Bronchial epithelial cell (primary cell): ENCODE measurements around the gene BTG2. TPM values are rescaled to one million over a fixed set of nuclear protein-coding genes. Genes with fewer than 3 reads are reported as not detected.

Experiments used
- DNase-seq: peaks from one replicate; pipeline ENCODE4 v3.0.0-alpha.2; 2010; ENCODE audit warnings: low read depth
- FAIRE-seq: peaks from 2 replicates; lab custom pipeline; 2011; peaks lifted over from hg19 to GRCh38; lab: Jason Lieb, UNC
- H3K27me3 ChIP-seq: 2 replicates; pipeline ENCODE4 v1.5.1; 2011; ENCODE audit warnings: low read length; ENCODE audit not compliant: control insufficient read depth, insufficient read depth
- H3K36me3 ChIP-seq: 2 replicates; pipeline ENCODE4 v1.5.1; 2011; ENCODE audit warnings: low read length; ENCODE audit not compliant: control insufficient read depth, insufficient read depth
- H3K4me3 ChIP-seq: 2 replicates; pipeline ENCODE4 v1.5.1; 2011; ENCODE audit warnings: mild to moderate bottlenecking, low read depth, low read length, control low read depth
- total RNA-seq: library from RNA; depleted of rRNA; stranded (reverse); fragments of >200 nt; gene quantifications from 2 replicates; pipeline ENCODE4 v1.2.1, GENCODE V29; 2014
- TF ChIP-seq, protein P1 (sequence below): IDR thresholded peaks from 2 replicates; pipeline ENCODE4 v1.5.1; 2011; ENCODE audit warnings: mild to moderate bottlenecking, moderate library complexity, low read length, control low read depth, inconsistent platforms; ENCODE audit not compliant: insufficient read depth, severe bottlenecking

The BTG2 gene
- total RNA-seq, 1 donor from 2014 or later, result 12.9 TPM

DNA sequence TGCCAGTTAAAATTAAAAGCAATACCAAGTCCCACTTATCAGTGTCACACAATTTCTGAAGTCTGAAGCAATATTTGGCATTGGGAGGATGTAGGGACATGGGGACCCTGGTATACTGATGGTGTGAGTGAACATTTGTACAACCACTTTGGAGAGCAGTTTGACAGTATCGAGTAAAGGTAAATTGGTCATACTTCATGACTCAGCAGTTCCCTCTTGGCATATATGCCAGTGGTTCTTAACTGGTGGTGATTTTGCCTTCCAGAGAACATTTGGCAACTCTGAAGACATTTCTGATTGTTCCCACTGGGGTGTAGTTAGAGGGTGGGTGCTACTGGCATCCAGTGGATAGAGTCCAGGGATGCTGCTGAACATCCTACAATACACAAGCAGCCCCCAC, 25.9 kb downstream of the BTG2 start:
- FAIRE-seq (no peak), DNase-seq (peak; percentile 67)
- TF ChIP-seq, protein P1, sequence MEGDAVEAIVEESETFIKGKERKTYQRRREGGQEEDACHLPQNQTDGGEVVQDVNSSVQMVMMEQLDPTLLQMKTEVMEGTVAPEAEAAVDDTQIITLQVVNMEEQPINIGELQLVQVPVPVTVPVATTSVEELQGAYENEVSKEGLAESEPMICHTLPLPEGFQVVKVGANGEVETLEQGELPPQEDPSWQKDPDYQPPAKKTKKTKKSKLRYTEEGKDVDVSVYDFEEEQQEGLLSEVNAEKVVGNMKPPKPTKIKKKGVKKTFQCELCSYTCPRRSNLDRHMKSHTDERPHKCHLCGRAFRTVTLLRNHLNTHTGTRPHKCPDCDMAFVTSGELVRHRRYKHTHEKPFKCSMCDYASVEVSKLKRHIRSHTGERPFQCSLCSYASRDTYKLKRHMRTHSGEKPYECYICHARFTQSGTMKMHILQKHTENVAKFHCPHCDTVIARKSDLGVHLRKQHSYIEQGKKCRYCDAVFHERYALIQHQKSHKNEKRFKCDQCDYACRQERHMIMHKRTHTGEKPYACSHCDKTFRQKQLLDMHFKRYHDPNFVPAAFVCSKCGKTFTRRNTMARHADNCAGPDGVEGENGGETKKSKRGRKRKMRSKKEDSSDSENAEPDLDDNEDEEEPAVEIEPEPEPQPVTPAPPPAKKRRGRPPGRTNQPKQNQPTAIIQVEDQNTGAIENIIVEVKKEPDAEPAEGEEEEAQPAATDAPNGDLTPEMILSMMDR, result no peak
- H3K36me3 ChIP-seq, result no peaks in the 10 kb centered on the region
- no peak overlapping the region for H3K4me3 ChIP-seq
- no peaks in the 10 kb centered on the region for H3K27me3 ChIP-seq

DNA sequence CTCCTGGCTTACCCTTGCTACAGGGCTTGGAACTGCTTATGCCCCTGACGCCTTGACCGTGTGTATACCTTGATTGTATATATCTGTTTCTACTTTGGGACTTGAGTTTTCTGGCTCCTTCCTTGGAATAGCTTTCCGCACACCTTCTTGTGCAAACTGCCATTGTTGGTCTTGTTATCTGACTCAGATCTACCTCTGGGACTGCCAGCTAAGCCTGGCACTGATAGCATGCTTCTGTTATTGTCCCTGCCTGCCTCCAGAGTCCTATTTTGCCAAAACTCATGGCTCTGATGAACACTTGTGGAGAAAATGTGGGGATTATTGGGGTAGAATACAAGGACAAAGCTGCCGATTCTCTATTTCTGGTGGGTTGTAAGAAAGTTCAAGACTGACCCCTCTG, 30.2 kb downstream of the BTG2 start:
- H3K27me3 ChIP-seq, result no peaks in the 10 kb centered on the region
- FAIRE-seq, result no peak
- DNase-seq, result peak; percentile 30
- TF ChIP-seq, protein P1, result no peak
- no peaks in the 10 kb centered on the region for H3K36me3 ChIP-seq
- no peak overlapping the region for H3K4me3 ChIP-seq

DNA sequence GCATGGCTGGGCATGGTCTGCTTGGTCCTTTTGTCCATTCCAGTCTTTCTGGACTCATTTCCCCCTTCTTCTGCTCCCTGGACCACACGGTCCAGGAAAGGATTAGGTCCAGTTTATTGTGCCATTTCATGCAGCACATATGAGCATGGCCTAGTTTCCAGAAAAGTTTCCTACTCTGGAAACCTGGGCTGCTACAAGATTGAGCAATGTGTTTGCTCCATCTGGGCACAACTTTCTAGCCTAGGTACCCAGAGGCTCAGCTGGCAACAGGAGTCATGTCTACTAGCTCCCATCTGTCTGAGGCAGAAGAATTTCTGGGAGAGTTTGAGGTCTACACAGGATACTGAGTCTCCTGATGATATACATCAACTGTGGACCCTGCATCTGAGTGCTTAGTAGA, 30.8 kb downstream of the BTG2 start:
- Histone ChIP-seq H3K27me3 (no peaks in the 10 kb centered on the region), H3K4me3 (no peak overlapping the region), H3K36me3 (no peaks in the 10 kb centered on the region)
- TF ChIP-seq, protein P1, result no peak
- no peak for FAIRE-seq
- no peak for DNase-seq

DNA sequence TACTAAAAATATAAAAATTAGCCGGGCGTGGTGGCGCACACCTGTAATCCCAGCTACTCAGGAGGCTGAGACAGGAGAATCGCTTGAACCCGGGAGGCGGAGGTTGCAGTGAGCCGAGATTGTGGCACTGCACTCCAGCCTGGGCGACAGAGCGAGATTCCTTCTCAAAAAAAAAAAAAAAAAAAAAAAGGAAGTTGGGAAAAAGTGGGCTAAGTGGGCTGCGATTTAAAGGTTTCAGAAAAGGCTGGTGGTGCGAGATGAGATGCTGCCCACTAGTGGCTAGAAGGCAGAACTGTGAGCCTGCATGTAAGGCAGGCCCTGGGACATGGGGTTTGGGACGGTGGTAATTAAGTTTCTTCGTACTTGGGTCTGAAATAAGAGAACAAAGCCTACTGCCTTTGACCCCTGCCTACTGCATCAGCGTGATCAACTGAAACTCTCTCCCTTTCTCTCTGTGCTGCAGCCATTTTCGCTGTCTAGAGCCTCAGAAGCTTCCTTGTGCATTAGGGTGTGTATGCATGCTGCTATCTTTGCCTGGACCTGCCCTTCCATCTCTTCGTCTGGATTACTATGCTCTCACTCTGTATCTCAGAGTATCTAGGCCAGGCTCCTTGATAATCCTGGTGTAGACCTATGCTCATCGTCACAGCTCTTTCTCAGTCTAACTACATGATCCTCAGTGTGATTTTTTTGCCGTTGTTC, 33.2 kb downstream of the BTG2 start:
- FAIRE-seq, result no peak
- DNase-seq, result peak; percentile 67

DNA sequence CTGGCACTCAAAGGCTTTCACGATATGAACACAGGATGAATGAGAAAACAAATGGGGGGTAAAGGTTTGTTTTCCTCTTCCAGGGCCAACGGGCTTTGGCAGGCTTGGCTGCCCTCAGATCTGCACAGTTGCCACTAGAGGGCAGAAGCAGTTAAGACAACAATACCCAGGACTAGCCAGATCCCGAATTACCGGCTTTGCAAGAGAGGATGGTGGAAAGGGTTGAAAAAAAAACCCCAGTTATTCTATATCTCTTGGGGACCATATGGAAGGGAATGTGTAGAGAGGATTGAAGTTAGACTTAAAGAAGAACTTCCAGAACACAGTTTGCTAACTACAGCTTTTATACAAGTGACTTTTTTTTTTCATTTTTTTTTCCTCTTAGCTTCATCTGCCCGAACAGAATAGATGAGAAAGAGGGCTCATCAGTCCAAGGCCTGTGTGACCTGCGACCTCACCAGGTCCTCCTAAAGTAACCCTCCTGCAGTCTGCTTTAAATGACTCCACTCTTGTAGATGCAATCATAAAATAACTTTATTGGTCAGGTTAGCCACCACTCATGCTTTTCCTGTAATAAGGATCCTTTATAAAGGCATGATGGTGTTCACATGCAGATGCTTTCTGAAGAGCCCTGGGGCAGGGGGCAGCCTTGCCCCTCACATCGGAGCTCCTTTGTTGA, 34.9 kb downstream of the BTG2 start:
- H3K4me3 ChIP-seq, result no peak overlapping the region
- no peaks in the 10 kb centered on the region for H3K36me3 ChIP-seq
- peaks cover 2% of the 10 kb centered on the region for H3K27me3 ChIP-seq
- DNase-seq (peak; percentile 78), FAIRE-seq (no peak)
- TF ChIP-seq, protein P1, result peak; percentile 85

More for the DNA sequence above, 33.2 kb downstream of the BTG2 start:
- Histone ChIP-seq H3K27me3 (no peaks in the 10 kb centered on the region), H3K36me3 (no peaks in the 10 kb centered on the region), H3K4me3 (no peak overlapping the region)
- TF ChIP-seq, protein P1, result peak; percentile 91
